ENCODE measurements around the gene EPS8. TPM values are rescaled to one million over a fixed set of nuclear protein-coding genes. Genes with fewer than 3 reads are reported as not detected.
A peak's percentile ranks its signal among the peaks of the same experiment; 100 is the strongest.

EPS8 gene
- total and polyA plus RNA-seq, 3 donors from 2014 or later, result 40.0 to 81.8 (median 65.3) TPM

DNA sequence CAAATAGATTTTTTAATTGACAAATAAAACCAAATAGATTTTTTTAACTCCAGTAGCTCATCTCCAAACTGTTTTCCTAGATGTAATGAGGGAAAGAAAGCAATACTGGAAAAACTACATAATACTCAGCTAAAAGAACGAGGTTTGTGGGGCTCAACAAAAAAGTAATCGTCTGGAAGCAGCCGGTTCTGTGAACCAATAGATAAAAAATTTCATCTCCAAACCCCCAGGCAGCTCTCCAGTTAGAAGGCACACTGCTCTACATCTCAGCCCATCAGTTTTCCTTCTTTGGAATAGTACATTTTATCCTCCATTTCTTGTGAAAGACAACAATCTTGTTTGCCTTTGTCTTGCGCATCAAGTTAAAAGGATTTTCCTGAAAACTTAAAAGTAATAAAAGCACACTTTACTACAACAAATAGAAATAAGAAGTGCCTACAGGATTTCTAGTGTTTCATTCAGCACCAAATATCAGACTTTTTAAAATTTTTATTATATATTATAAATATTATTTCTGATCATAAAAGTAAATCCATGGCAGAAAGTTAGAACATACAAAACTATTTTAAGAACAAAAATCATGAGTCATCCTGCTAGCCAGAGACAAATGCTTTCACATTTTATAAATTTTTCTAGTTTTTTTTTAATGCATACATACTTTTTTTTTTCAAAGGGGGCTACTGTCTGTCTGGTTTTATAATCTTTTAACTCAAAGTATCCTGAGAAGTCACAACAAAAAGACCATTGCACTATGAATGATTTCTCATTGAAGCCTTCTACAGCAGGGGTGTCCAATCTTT is 67.7 kb downstream of the EPS8 start:
- peak overlapping the region in 1 of 2 donors; percentile 57 for H3K27ac ChIP-seq
- no peak for DNase-seq
- no peak overlapping the region for H3K4me3 ChIP-seq
- no peaks in the 10 kb centered on the region for H3K36me3 ChIP-seq (ENCODE audit: low read depth, missing control alignments)
- intact Hi-C loops (cut with DNase I; ENCODE audit: low total_unique reads), result no loop called here
- H3K27me3 ChIP-seq, result no peaks in the 10 kb centered on the region
- 57 to 68% methylated on average over 4 of the region's 4 CpGs for WGBS, 2 donors
- H3K4me1 ChIP-seq, result peaks cover 14% of the 10 kb centered on the region
- TF ChIP-seq POLR2A (IDR thresholded peaks at IDR 0.05), result no peak
- TF ChIP-seq, protein P1, sequence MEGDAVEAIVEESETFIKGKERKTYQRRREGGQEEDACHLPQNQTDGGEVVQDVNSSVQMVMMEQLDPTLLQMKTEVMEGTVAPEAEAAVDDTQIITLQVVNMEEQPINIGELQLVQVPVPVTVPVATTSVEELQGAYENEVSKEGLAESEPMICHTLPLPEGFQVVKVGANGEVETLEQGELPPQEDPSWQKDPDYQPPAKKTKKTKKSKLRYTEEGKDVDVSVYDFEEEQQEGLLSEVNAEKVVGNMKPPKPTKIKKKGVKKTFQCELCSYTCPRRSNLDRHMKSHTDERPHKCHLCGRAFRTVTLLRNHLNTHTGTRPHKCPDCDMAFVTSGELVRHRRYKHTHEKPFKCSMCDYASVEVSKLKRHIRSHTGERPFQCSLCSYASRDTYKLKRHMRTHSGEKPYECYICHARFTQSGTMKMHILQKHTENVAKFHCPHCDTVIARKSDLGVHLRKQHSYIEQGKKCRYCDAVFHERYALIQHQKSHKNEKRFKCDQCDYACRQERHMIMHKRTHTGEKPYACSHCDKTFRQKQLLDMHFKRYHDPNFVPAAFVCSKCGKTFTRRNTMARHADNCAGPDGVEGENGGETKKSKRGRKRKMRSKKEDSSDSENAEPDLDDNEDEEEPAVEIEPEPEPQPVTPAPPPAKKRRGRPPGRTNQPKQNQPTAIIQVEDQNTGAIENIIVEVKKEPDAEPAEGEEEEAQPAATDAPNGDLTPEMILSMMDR (IDR thresholded peaks at IDR 0.05), result no peak
- no peaks in the 10 kb centered on the region for H3K9me3 ChIP-seq

DNA sequence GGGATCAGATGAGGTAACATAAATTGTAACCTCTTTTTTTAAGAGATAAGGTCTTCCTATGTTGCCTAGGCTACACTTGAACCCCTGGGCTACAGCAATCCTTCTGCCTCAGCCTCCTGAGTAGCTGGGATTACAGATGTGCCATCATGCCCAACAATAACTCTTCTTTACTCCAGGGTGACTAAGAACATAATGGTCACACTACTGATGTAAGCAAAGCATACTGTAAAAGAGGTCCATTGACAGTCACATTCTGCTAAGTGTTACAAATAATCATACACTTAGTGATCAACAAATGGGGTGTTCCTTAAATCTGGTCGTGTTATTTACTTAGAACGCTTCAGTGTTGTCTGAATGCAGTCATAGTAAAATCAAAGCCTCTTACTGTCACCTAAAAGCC is 68.9 kb downstream of the EPS8 start:
- no peaks in the 10 kb centered on the region for H3K9me3 ChIP-seq
- peaks cover 14% of the 10 kb centered on the region for H3K4me1 ChIP-seq
- TF ChIP-seq, protein P1 (IDR thresholded peaks at IDR 0.05), result no peak
- no peak for TF ChIP-seq POLR2A (IDR thresholded peaks at IDR 0.05)
- intact Hi-C loops (cut with DNase I; ENCODE audit: low total_unique reads), result no loop called here
- no peaks in the 10 kb centered on the region for H3K36me3 ChIP-seq (ENCODE audit: low read depth, missing control alignments)
- H3K27ac ChIP-seq, result peak overlapping the region in 1 of 2 donors; percentile 57
- H3K4me3 ChIP-seq, result no peak overlapping the region
- no peak for DNase-seq
- H3K27me3 ChIP-seq, result no peaks in the 10 kb centered on the region
- WGBS, 2 donors, result 88 to 90% methylated on average over 2 of the region's 2 CpGs

DNA sequence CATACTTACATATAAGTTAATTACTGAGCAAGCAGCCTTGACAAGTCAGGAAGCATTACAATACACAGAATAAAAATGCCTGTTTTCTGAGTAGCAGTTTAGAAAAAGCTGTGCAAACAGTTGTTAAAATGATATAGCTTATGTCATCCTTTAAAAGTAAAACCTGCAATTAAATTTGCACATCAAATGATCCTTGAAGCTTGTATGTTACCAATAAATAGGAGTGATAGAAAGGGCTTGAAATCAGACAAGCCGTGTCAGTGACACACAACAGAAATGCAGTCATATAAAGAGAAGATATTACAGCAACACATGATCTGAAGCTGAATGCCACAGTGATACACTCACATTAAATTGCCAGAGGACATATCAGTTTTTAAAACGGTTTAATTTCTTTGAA is 70.0 kb downstream of the EPS8 start:
- H3K27me3 ChIP-seq, result no peaks in the 10 kb centered on the region
- WGBS, 2 donors, result 62 to 68% methylated on average over 2 of the region's 2 CpGs

DNA sequence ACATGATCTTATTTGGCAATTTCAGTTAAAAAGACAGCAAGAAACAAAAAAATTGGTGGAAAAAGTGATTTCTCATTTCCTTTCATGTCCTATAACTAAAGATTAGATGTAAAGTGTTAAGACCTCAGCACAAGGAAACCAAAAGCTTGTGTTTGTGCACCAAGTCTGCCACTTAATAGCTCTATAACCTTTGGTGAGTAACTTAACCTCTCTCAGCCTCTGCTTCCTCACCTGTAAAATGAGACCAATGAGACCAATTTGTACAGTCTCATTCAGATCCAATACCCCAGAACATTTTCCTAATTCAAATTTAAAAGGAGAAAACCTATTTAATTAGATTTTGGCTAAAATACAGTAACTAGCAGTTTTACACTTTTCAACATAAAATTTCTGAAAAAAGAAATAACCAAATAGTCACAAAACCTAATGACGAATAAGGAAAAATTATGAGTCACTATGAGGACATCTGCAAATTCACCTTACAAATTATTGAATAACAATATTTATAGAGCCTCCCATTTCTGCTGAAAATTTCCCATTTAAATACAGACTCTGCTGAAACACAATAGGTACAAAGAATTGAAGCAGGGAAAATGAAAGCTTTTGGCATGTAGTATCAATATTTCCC is 71.1 kb downstream of the EPS8 start:
- 81 to 89% methylated on average over 1 of the region's 1 CpG for WGBS, 2 donors
- intact Hi-C loops (cut with DNase I; ENCODE audit: low total_unique reads), result no loop called here
- H3K27me3 ChIP-seq, result no peaks in the 10 kb centered on the region
- TF ChIP-seq, protein P1 (IDR thresholded peaks at IDR 0.05), result no peak
- no peak for TF ChIP-seq POLR2A (IDR thresholded peaks at IDR 0.05)
- peaks cover 21% of the 10 kb centered on the region for H3K4me1 ChIP-seq
- H3K9me3 ChIP-seq, result no peaks in the 10 kb centered on the region
- no peak overlapping the region for H3K27ac ChIP-seq
- DNase-seq, result no peak
- H3K4me3 ChIP-seq, result no peak overlapping the region
- H3K36me3 ChIP-seq (ENCODE audit: low read depth, missing control alignments), result no peaks in the 10 kb centered on the region

More for the DNA sequence above, 70.0 kb downstream of the EPS8 start:
- Histone ChIP-seq H3K36me3 (ENCODE audit: low read depth, missing control alignments) (no peaks in the 10 kb centered on the region), H3K4me1 (peaks cover 14% of the 10 kb centered on the region), H3K4me3 (no peak overlapping the region), H3K27ac (no peak overlapping the region), H3K9me3 (no peaks in the 10 kb centered on the region)
- intact Hi-C loops (cut with DNase I; ENCODE audit: low total_unique reads), result no loop called here
- no peak for DNase-seq
- TF ChIP-seq, protein P1 (IDR thresholded peaks at IDR 0.05), result no peak
- no peak for TF ChIP-seq POLR2A (IDR thresholded peaks at IDR 0.05)
